ENCODE measurements around the gene HYLS1. TPM values are rescaled to one million over a fixed set of nuclear protein-coding genes. Genes with fewer than 3 reads are reported as not detected.
A peak's percentile ranks its signal among the peaks of the same experiment; 100 is the strongest.
"Not testable (repeated sequence)": the region's sequence is repeated elsewhere in the genome, so short reads cannot be mapped to it uniquely, and the experiment has no call there.

Gene HYLS1
- total and polyA plus RNA-seq, 8 donors = 3.4 to 14.4 (median 9.7) TPM

GRCh38 chr11:125903711-125904659 is 16.5 kb downstream of the HYLS1 start, which contains the start of gene DDX25:
TSS of gene DDX25 (plus strand) at chr11:125904508. CDS start at chr11:125904518, 10 bp downstream.
- Histone ChIP-seq H3K9me3 (no peaks in the 10 kb centered on the region), H3K4me1 (peaks cover 15 to 27% of the 10 kb centered on the region in 2 donors), H3K27ac (no peak within 1 kb of the TSS), H3K4me3 (peak within 1 kb of the TSS in 1 of 2 donors; percentile 62), H3K36me3 (peaks cover 0 to 14% of the 10 kb centered on the region in 2 donors), H3K27me3 (peaks cover 18 to 37% of the 10 kb centered on the region in 2 donors)
- DNase-seq (peak in 2 of 4 donors; percentile 35 to 75), ATAC-seq (no peak)
- no peak for TF ChIP-seq CTCF (IDR thresholded peaks at IDR 0.05)
- intact Hi-C loops (cut with DNase I) = no loop called here

- H3K36me3 ChIP-seq = peaks cover 0 to 9% of the 10 kb centered on the region in 2 donors
- TF ChIP-seq CTCF (IDR thresholded peaks at IDR 0.05) = no peak
- H3K27me3 ChIP-seq = peaks cover 18 to 37% of the 10 kb centered on the region in 2 donors
- no peak for DNase-seq
- peaks cover 15 to 27% of the 10 kb centered on the region in 2 donors for H3K4me1 ChIP-seq
- ATAC-seq = no peak
- H3K9me3 ChIP-seq = no peaks in the 10 kb centered on the region
- no peak overlapping the region for H3K27ac ChIP-seq
- H3K4me3 ChIP-seq = peak overlapping the region in 1 of 2 donors; percentile 62
- intact Hi-C loops (cut with DNase I) = no loop called here
Measured at GRCh38 chr11:125904678-125905077, 17.2 kb downstream of the HYLS1 start.

- Histone ChIP-seq H3K36me3 (no peaks in the 10 kb centered on the region), H3K4me1 (no peaks in the 10 kb centered on the region), H3K27me3 (peaks cover 3 to 17% of the 10 kb centered on the region in 2 donors), H3K9me3 (no peaks in the 10 kb centered on the region), H3K4me3 (no peak overlapping the region), H3K27ac (no peak overlapping the region)
- no peak for TF ChIP-seq CTCF (IDR thresholded peaks at IDR 0.05)
- ATAC-seq (no peak), DNase-seq (no peak)
- intact Hi-C loops (cut with DNase I) = no loop called here
Measured at GRCh38 chr11:125910226-125910849, 22.9 kb downstream of the HYLS1 start.

GRCh38 chr11:125914601-125915000 is 27.1 kb downstream of the HYLS1 start:
- H3K27ac ChIP-seq; DNase-seq; H3K4me3 ChIP-seq; H3K9me3 ChIP-seq; H3K36me3 ChIP-seq; ATAC-seq; H3K4me1 ChIP-seq; intact Hi-C loops (cut with DNase I): not testable (repeated sequence)
- peaks cover 3 to 18% of the 10 kb centered on the region in 2 donors for H3K27me3 ChIP-seq

GRCh38 chr11:125916683-125917347 is 29.3 kb downstream of the HYLS1 start:
- intact Hi-C loops (cut with DNase I) = no loop called here
- ATAC-seq (no peak), DNase-seq (no peak)
- H3K36me3 ChIP-seq = no peaks in the 10 kb centered on the region
- H3K27ac ChIP-seq = no peak overlapping the region
- TF ChIP-seq CTCF (IDR thresholded peaks at IDR 0.05) = no peak
- no peaks in the 10 kb centered on the region for H3K4me1 ChIP-seq
- peaks cover 0 to 18% of the 10 kb centered on the region in 2 donors for H3K27me3 ChIP-seq
- no peaks in the 10 kb centered on the region for H3K9me3 ChIP-seq
- H3K4me3 ChIP-seq = no peak overlapping the region

Measured in left lung (tissue), 10 donors.